Vagina (tissue), 2 donors: ENCODE measurements around the gene CD81. TPM values are rescaled to one million over a fixed set of nuclear protein-coding genes. Genes with fewer than 3 reads are reported as not detected.

Experiments used
- DNase-seq, 2 donors: peaks; one replicate each; pipeline ENCODE4 v3.0.0-alpha.2; 2017; ENCODE audit errors: extremely low spot score in 2 of 2
- H3K27ac ChIP-seq: fragments of 200-600 bp; sonication (generic); one replicate; pipeline ENCODE4 v1.5.1; 2019
- H3K27me3 ChIP-seq: fragments of 200-600 bp; sonication (generic); one replicate; pipeline ENCODE4 v1.5.1; 2019
- H3K36me3 ChIP-seq, 2 donors: fragments of 200-600 bp; sonication (generic); one replicate each; pipeline ENCODE4 v1.5.1; 2017 to 2019
- H3K4me1 ChIP-seq: fragments of 200-600 bp; sonication (generic); one replicate; pipeline ENCODE4 v1.5.1; 2019
- H3K4me3 ChIP-seq, 2 donors: fragments of 200-600 bp; sonication (generic); 1 replicate in 1 of 2; 2 replicates in 1 of 2; pipeline ENCODE4 v1.5.1; 2016 to 2019
- H3K9me3 ChIP-seq: fragments of 200-600 bp; sonication (generic); one replicate; pipeline ENCODE4 v1.5.1; 2019
- POLR2A ChIP-seq, 2 donors: fragments of 450-650 bp; IDR thresholded peaks; one replicate each; pipeline ENCODE4 v1.6.1; 2017; ENCODE audit warnings: antibody characterized with exemption in 2 of 2, mild to moderate bottlenecking in 2 of 2, moderate library complexity in 2 of 2
- POLR2AphosphoS5 ChIP-seq, 2 donors: sonication (generic); formaldehyde crosslinking; IDR thresholded peaks; one replicate each; pipeline ENCODE4 v1.9.0; 2017; ENCODE audit warnings: antibody characterized with exemption in 2 of 2, mild to moderate bottlenecking in 2 of 2, low read depth in 1 of 2; ENCODE audit not compliant: insufficient read depth in 1 of 2
- intact Hi-C: fragments of 100-400 bp; cut with DNase I; formaldehyde crosslinking; loops from one replicate; pipeline ENCODE4 v1.15.1; 2023
- total RNA-seq: library from RNA; depleted of rRNA; stranded (reverse); fragments of >200 nt; gene quantifications from one replicate; pipeline ENCODE4 v1.2.3, GENCODE V29; 2016
- TF ChIP-seq, protein P1 (sequence below), 3 experiments: fragments of 450-650 bp in 2 of 3; fragments of 200-600 bp in 1 of 3; sonication (generic) in 1 of 3; IDR thresholded peaks; one replicate each; pipeline ENCODE4 v1.5.1; 2017 to 2019; ENCODE audit warnings: antibody characterized with exemption in 3 of 3, mild to moderate bottlenecking in 2 of 3, moderate library complexity in 2 of 3

The CD81 gene
- total RNA-seq, 1 donor from 2014 or later = 526 TPM

DNA sequence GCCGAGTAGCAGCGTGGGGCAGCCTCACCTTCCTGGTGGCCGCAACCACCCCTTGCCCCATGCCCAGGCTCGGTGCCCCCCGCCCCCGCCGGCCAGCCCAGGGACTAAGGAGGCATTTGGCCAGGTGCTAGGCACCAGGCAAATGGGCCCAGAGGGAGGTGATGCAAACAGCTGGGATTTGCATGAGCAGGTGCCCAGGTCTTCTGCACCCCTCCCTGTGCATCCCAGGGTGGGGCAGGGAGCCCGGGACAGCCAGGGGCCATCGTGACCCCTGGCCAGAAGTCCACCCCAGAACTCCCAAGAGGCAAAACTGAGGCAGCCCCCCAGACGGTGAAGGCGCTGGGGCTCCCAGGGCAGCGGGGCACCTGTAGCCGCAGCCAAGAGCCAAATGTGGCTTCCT is 49.1 kb downstream of the CD81 start:
- Histone ChIP-seq H3K4me1 (no peaks in the 10 kb centered on the region), H3K36me3 (no peaks in the 10 kb centered on the region), H3K27ac (no peak overlapping the region), H3K27me3 (no peaks in the 10 kb centered on the region), H3K9me3 (no peaks in the 10 kb centered on the region), H3K4me3 (no peak overlapping the region)
- no peak for TF ChIP-seq POLR2A (IDR thresholded peaks at IDR 0.05)
- TF ChIP-seq POLR2AphosphoS5 (IDR thresholded peaks at IDR 0.05; ENCODE audit: insufficient read depth in 1 of 2, low read depth in 1 of 2) = no peak
- TF ChIP-seq, protein P1, sequence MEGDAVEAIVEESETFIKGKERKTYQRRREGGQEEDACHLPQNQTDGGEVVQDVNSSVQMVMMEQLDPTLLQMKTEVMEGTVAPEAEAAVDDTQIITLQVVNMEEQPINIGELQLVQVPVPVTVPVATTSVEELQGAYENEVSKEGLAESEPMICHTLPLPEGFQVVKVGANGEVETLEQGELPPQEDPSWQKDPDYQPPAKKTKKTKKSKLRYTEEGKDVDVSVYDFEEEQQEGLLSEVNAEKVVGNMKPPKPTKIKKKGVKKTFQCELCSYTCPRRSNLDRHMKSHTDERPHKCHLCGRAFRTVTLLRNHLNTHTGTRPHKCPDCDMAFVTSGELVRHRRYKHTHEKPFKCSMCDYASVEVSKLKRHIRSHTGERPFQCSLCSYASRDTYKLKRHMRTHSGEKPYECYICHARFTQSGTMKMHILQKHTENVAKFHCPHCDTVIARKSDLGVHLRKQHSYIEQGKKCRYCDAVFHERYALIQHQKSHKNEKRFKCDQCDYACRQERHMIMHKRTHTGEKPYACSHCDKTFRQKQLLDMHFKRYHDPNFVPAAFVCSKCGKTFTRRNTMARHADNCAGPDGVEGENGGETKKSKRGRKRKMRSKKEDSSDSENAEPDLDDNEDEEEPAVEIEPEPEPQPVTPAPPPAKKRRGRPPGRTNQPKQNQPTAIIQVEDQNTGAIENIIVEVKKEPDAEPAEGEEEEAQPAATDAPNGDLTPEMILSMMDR (IDR thresholded peaks at IDR 0.05) = no peak
- no peak for DNase-seq
- intact Hi-C loops = loop anchor here (5.0 to 10.0 kb wide), 2 partner anchors 101 to 469 kb away; no protein-coding TSS in a partner anchor

DNA sequence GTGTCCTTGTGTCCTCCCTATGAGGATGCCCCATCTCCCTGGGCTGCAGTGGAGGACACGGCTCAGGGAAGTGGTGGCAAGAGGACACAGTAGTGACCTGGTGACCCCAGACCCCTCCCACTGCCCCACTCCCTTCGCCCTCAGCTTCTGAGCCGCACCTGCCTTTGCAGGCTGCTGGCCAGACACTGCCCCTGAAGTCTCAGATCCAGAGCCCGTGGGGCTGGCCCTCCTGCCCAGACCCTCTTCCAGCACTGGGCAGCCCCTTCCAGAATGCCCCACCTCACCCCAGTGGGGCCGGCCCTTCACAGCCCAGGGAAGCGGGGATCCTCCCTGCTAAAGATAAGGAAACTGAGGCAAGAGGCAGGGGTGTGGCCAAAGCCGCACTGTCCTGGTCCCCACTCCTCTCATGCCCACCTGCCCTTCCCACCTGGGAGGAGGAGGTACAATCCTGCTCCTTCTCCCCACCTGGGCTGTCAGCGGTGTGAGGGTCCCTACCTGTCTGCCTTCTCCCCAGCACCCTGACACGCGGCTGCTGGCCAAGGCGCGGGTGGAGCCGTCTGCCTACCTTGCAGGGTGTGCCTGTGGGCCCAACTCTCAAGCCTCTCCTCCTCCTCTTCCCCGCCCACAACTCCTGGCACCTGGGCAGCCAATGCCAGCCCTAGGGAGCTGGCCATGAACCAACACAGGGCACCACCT is 49.9 kb downstream of the CD81 start:
- H3K4me3 ChIP-seq = no peak overlapping the region
- H3K36me3 ChIP-seq = no peaks in the 10 kb centered on the region
- H3K27ac ChIP-seq = no peak overlapping the region
- intact Hi-C loops = loop anchor here (5.0 to 10.0 kb wide), 2 partner anchors 100 to 468 kb away; no protein-coding TSS in a partner anchor
- no peaks in the 10 kb centered on the region for H3K4me1 ChIP-seq
- TF ChIP-seq POLR2AphosphoS5 (IDR thresholded peaks at IDR 0.05; ENCODE audit: insufficient read depth in 1 of 2, low read depth in 1 of 2) (no peak), POLR2A (IDR thresholded peaks at IDR 0.05) (no peak)
- TF ChIP-seq, protein P1 (IDR thresholded peaks at IDR 0.05) = no peak
- no peaks in the 10 kb centered on the region for H3K27me3 ChIP-seq
- H3K9me3 ChIP-seq = no peaks in the 10 kb centered on the region
- DNase-seq = no peak

DNA sequence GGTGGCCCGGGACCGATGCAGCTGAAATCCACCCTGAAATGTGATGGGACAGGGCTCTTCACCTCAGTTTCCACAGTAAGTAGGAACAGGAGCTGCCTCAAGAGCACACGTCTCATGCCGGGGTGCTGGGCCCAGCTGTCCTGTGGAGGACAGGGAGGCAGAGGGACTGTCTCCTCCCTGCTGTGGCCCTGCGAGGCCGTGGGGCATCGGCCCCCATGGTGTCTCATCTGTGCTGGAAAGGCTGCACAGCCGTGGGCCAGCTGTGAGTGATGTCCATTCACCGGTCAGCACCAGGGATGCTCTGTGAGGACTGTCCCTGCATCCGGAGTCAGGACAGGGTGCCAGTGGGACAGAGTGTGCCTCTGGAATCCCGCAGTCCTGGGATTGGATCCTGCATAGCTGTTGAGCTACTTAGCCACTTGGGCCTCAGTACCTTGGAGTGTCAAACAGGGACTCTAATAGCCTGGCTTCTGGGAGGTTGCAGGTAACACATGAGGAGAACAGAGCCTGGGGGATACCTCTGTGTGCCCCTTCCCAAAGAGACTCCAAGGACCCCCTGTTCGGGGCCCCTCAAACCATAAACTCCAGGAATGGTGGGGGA is 50.7 kb downstream of the CD81 start:
- intact Hi-C loops = loop anchor here (5.0 to 10.0 kb wide), 2 partner anchors 99 to 467 kb away; no protein-coding TSS in a partner anchor
- no peak for TF ChIP-seq POLR2AphosphoS5 (IDR thresholded peaks at IDR 0.05; ENCODE audit: insufficient read depth in 1 of 2, low read depth in 1 of 2)
- no peak for TF ChIP-seq POLR2A (IDR thresholded peaks at IDR 0.05)
- TF ChIP-seq, protein P1 (IDR thresholded peaks at IDR 0.05) = no peak

DNA sequence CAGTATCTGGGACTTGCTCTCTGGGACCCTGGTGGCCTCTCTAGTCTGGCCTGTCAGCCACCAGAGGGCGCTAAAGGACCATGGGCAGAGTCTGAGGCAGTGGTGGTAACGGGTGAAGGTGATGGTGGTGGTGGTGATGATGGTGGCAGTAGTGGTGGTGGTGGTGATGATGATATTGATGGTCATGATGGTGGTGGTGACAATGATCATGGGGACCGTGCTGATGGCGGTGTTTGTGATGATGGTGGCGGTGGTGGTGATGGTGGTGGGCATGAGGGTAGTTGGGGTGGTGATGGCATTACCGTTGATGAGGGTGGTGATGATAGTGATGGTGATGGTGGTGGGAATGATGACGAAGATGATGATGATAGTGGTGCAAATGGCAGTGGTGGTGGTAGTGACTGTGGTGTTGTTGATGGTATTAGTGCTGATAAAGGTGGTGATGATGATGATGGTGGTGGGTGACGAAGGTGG is 51.2 kb downstream of the CD81 start:
- Histone ChIP-seq H3K27me3 (no peaks in the 10 kb centered on the region), H3K9me3 (no peaks in the 10 kb centered on the region), H3K27ac (no peak overlapping the region), H3K36me3 (no peaks in the 10 kb centered on the region), H3K4me1 (no peaks in the 10 kb centered on the region), H3K4me3 (no peak overlapping the region)
- DNase-seq = no peak
- intact Hi-C loops = loop anchor here (5.0 to 10.0 kb wide), 2 partner anchors 99 to 466 kb away; no protein-coding TSS in a partner anchor
- TF ChIP-seq POLR2AphosphoS5 (IDR thresholded peaks at IDR 0.05; ENCODE audit: insufficient read depth in 1 of 2, low read depth in 1 of 2) = no peak
- TF ChIP-seq, protein P1 (IDR thresholded peaks at IDR 0.05) = peak; percentile 57 to 77 (median 68)
- no peak for TF ChIP-seq POLR2A (IDR thresholded peaks at IDR 0.05)

More for the DNA sequence above, 50.7 kb downstream of the CD81 start:
- DNase-seq = no peak
- Histone ChIP-seq H3K27me3 (no peaks in the 10 kb centered on the region), H3K36me3 (no peaks in the 10 kb centered on the region), H3K27ac (no peak overlapping the region), H3K4me1 (no peaks in the 10 kb centered on the region), H3K9me3 (no peaks in the 10 kb centered on the region), H3K4me3 (no peak overlapping the region)
